ENCODE measurements around the gene WLS.

- TF ChIP-seq CTCF (IDR thresholded peaks at IDR 0.05) (no peak), POLR2A (IDR thresholded peaks at IDR 0.05) (no peak)
Observed at GRCh38 chr1:68217618-68218017, 14.7 kb downstream of the WLS start.
